Stomach (tissue), 4 donors: Measurements from ENCODE around the gene IL12RB2.

Experiments used
- POLR2A ChIP-seq, 4 donors: fragments of 450-650 bp; IDR thresholded peaks; one replicate each; pipeline ENCODE4 v1.6.1; 2016; ENCODE audit warnings: antibody characterized with exemption in 4 of 4, control low read depth in 2 of 4, mild to moderate bottlenecking in 1 of 4, moderate library complexity in 1 of 4
- TF ChIP-seq, protein P1 (sequence below), 7 experiments: fragments of 450-650 bp in 4 of 7; fragments of 200-600 bp in 3 of 7; sonication (generic) in 3 of 7; IDR thresholded peaks; one replicate each; pipeline ENCODE4 v1.5.1; 2016 to 2019; ENCODE audit warnings: antibody characterized with exemption in 7 of 7, control low read depth in 2 of 7, mild to moderate bottlenecking in 1 of 7

DNA sequence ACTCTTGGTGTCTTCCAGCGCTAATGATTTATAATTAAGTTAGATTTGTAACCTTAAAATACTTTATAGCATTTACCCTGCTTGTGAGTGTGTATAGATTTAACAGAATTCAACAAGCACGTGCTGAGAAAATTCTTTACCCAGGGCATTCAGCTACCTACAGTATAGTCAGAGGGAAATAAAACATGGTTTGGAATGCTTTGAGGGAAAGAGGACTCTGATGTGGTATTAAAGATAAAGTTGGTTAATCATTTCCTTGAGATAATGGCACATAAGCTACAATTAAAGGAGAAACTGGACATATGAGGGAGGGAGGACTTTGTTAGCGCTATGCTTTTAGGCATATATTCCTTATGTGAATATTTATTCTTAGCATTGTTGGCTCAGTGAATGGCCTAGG, 26.4 kb upstream of the IL12RB2 start:
- TF ChIP-seq, protein P1, sequence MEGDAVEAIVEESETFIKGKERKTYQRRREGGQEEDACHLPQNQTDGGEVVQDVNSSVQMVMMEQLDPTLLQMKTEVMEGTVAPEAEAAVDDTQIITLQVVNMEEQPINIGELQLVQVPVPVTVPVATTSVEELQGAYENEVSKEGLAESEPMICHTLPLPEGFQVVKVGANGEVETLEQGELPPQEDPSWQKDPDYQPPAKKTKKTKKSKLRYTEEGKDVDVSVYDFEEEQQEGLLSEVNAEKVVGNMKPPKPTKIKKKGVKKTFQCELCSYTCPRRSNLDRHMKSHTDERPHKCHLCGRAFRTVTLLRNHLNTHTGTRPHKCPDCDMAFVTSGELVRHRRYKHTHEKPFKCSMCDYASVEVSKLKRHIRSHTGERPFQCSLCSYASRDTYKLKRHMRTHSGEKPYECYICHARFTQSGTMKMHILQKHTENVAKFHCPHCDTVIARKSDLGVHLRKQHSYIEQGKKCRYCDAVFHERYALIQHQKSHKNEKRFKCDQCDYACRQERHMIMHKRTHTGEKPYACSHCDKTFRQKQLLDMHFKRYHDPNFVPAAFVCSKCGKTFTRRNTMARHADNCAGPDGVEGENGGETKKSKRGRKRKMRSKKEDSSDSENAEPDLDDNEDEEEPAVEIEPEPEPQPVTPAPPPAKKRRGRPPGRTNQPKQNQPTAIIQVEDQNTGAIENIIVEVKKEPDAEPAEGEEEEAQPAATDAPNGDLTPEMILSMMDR (IDR thresholded peaks at IDR 0.05) = no peak
- TF ChIP-seq POLR2A (IDR thresholded peaks at IDR 0.05) = no peak
